ENCODE results near the gene GOLGA6L26.
A peak's percentile ranks its signal among the peaks of the same experiment; 100 is the strongest.
"Not testable (repeated sequence)": the region's sequence is repeated elsewhere in the genome, so short reads cannot be mapped to it uniquely, and the experiment has no call there.

Gene GOLGA6L26, protein sequence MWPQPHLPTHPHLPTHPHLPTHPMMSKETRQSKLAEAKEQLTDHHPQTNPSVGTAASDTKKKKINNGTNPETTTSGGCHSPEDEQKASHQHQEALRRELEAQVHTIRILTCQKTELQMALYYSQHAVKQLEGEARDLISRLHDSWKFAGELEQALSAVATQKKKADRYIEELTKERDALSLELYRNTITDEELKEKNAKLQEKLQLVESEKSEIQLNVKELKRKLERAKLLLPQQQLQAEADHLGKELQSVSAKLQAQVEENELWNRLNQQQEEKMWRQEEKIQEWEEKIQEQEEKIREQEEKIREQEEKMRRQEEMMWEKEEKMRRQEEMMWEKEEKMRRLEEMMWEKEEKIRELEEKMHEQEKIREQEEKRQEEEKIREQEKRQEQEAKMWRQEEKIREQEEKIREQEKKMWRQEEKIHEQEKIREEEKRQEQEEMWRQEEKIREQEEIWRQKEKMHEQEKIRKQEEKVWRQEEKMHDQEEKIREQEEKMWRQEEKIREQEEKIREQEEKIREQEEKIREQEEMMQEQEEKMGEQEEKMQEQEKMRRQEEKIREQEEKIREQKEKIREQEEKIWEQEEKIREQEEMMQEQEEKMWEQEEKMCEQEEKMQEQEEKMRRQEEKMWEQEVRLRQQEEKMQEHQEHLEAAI

DNA sequence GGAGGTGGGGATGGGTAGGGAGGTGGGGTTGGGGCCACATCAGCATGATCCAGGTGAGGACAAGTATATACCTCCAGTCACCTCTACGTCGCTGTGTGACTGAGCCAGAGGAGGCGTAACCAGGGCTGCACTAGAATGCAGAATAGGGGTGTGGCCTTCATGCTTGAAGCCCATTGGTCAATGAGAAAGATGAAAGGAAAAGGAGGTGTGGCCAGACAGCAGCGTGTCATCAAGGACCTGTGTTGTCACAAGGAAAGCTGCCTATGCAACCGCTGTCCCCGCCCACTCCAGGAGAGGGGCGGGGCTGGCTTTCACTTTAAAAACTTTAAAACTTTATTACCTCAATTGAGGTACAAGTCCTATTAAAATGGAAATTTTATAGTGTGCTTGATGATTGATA, at the start of gene GOLGA6L26:
GOLGA6L26 (minus strand) TSS at position 101 of the 400 bp plus-strand sequence; CDS start at position 40, 61 bp downstream.
- not testable (repeated sequence) for DNase-seq

DNA sequence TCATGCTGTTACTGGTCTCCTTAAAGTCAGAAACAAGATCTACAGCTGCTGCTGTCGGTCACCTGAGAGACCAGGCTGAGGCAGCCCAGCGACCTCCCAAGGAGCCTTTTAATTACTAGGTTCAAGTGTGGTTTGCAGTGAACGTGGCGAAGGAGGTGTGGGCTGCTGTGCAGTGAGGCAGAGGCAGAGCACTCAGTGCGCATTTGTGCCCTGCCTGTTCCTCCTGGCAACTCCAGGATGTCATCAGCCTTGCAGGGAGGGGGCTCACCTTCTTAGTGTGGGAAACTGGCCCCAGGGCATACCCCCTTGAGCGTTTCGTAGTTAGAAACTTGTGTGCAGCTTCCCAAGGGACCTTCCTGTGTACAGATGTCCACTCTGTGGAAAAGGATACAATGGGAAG, 47.2 kb upstream of the GOLGA6L26 start:
- not testable (repeated sequence) for DNase-seq

DNA sequence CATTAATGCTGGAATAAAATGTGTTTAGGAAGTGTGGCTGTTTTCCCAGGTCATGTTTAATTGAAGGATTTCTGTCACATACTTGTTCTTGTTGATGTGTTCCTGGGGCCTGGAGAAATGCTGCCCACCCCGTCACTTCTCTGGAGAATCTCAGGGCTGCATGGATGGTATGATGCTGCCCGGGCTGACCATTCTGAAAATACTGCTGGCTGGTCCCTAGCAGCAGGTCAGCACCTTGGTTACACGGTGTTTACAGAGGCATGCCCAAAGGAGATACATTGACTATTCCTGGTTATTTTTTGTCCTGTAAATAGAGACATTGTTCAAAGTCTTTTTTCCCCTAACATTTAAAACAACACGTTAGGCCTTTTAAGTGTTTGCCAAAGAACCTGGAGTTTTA, 46.7 kb upstream of the GOLGA6L26 start:
- not testable (repeated sequence) for DNase-seq

DNA sequence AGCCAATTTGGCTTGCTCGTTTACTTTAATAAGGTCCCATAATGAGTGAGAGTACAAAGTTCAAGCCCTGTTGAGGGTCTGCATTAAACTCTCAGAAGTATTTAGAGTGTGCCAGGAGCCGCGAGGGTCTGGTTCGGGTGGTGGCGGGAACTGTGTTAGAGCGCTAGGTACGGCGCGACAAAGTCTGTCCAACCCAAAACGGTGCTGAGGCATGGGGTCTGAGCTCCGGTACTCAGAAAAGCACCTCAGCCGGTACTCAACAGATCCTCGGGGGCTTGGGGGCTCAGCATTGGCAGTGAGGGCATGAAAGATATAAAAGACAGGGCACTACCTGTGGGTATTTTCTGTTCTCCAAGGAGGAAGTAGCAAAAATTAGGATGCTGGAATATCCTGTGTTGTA, 45.0 kb upstream of the GOLGA6L26 start:
- DNase-seq: not testable (repeated sequence)

DNA sequence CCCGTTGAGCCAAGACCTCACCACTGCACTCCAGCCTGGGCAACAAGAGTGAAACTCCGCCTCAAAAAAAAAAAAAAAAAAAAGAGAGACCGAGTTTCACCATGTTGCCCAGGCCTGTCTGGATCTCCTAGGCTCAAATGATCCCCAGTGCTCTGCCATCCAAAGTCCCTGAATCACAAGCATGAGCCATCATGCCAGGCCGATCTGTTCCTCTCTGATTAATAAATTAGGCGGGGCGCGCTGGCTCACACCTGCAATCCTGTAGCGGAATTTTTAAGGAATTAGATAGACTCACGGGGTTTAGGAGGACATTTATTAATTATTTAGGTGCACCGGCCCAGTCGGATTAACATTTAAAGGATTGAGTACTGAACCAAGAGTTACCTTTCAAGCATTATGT, 40.2 kb upstream of the GOLGA6L26 start:
- DNase-seq: not testable (repeated sequence)

DNA sequence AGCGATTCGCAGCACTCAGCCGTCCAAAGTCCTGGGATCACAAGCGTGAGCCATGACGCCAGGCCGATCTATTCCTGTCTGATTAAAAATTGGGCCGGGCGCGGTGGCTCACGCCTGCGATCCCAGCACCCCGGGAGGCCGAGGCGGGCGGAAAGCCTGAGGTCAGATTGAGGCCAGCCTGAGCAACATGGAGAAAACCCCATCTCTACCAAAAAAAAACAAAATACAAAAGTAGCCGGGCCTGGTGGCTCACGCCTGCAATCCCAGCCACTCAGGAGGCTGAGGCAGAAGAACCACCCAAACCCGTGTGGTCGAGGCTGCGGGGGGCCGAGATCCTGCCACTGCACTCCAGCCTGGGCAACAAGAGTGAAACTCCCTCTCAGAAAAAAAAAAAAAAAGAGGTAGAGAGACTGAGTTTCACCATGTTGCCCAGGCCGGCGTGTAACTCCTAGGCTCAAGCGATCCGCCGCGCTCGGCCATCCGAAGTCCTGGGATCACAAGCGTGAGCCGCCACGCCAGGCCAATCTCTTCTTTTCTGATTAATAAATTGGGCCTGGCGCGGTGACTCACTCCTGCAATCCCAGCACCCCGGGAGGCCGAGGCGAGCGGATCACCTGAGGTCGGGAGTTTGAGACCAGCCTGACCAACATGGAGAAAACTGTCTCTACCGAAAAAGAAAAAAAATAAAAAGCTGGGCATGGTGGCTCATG, 39.0 kb upstream of the GOLGA6L26 start:
- not testable (repeated sequence) for DNase-seq

DNA sequence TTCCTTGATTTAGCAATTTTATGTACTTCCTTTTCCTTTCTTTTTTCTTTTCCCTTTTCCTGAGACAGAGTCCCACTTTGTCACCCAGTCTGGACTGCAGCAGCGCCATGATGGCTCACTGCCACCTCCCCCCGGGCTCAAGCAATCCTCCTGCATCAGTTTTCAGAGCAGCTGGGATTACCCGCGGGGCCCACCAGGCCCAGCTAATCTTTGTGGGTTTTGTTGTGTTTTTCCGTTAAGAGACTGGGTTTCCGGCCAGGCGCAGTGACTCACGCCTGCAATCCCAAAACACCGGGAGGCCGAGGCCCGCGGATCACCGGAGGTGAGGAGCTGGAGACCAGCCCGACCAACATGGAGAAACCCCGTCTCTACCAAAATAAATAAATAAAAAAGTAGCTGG, 38.3 kb upstream of the GOLGA6L26 start:
- no peak for DNase-seq

DNA sequence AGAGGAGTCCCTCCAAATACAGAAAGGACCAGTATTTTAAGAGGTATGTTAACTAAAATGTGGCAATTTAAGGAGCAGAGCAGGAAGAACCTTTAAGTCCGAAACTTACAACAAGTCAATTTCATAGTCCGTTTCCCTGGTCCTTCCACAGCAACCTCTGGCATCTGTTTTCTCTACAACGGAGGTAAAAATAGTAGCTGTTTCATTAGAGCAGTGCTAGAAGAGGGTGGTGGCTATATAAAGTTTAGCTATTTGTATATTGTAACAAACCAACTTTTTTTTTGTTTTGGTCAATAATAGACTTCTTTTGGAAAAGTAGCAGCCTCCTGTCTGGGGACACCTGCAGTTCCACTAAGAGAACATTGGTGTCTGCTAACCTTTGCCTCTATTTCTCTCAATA, 37.9 kb upstream of the GOLGA6L26 start:
- not testable (repeated sequence) for DNase-seq

DNA sequence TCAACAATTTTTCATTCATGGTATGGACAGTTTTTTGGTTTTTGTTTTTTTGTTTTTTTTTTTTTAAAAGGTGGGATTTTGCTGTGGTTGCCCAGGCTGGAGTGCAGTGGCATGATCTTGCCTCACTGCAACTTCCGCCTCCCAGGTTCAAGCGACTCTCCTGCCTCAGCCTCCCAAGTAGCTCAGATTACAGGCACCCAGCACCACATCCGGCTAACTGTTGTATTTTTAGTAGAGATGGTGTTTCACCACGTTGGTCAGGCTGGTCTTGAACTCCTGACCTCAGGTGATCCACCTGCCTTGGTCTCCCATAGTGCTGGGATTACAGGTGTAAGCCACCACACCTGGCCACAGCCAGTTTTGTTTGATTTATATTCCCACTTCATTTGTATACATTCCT, 37.1 kb upstream of the GOLGA6L26 start:
- not testable (repeated sequence) for DNase-seq

DNA sequence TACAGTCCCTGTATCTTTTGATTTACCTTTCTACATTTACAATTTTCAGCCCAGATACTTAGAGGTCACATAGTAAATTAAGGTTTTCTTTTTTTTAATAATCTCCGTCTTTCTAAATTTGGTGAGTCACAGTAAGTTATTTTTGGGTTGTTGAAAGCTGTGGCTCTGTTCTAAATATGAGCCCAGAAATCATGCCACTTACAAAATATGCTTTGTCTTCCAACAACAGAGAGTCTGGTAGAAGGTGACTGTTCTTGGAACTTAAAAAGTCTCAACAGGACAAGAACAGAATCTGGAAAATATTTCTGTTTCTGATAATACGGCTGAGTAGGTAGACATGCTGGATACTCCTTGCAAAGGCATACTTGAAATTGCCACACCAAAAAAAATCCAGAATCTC, 36.6 kb upstream of the GOLGA6L26 start:
- DNase-seq: no peak

DNA sequence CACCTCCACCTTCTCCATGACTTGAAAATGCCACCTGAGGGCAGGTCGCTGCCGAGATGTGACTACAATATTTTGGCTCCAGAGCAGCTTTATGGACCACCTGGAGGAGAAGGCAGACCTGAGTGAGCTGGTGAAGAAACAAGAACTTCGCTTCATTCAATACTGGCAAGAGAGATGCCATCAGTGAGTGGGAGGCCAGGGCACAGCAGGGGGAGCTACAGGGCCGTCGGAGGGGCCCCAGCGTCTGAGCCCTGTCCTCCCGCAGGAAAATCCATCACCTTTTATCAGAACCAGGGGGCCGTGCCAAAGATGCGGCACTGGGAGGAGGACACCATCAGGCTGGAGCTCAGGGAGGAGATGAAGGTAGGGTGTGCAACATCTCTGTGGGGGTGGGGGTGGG, 30.3 kb upstream of the GOLGA6L26 start:
- DNase-seq: not testable (repeated sequence)

DNA sequence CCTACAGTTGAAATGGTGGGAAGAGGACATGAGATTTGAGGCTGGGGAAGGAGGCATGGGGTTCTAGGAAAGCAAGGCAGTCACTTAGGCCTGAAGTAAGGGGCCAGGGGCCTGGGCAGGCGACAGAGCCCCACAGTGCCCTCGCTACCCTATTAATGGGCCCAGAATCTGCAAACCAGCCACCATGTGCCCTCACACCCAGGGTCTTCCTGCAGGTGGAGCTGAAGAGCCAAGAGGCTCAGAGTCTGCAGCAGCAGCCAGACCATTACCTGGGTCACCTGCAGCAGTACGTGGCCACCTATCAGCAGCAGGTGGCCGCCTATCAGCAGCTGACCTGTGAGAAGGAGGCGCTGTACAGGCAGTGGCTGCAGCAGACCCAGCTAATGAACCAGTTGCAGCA, 28.6 kb upstream of the GOLGA6L26 start:
- not testable (repeated sequence) for DNase-seq

DNA sequence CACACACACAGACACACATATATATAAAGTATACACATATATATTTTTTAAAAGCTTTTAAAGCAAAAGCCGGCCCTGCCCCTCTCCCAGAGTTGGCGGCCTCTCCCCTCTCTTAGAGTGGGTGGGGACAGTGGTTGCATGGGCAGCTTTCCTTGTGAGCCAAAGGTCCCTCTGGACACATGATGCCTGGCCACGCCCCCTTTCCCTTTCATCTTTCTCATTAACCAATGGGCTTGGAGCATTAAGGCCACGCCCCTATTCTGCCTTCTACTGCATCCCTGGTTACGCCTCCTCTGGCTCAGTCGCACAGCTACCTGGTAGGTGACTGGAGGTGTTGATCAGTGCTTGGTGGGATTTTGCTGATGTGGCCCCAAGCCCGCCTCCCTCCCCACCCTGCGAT, 20.5 kb upstream of the GOLGA6L26 start, which contains the start of gene GOLGA8S:
GOLGA8S (plus strand) TSS at position 301 of the 400 bp plus-strand sequence; CDS start at position 363, 62 bp downstream.
- not testable (repeated sequence) for DNase-seq

DNA sequence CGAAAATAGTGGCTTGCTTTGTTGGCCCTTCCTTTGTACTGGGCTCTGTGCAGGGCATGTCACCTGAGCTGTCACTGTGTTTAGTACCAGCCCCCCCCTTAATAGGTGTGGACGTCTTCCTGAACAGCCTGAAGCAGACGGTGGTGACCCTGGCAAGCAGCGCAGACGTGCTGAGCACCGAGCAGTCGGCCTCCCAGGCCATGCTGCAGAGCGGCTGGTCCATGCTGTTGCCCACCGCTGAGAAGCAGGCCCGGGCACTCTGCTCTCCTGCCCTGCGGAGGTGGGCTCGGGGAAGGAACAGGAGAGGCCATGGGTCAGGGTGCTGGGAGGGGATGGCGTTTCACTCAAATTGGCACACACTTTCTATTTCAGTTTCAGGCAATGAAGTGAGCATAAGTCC, 22.8 kb downstream of the GOLGA6L26 start:
- DNase-seq: not testable (repeated sequence)

DNA sequence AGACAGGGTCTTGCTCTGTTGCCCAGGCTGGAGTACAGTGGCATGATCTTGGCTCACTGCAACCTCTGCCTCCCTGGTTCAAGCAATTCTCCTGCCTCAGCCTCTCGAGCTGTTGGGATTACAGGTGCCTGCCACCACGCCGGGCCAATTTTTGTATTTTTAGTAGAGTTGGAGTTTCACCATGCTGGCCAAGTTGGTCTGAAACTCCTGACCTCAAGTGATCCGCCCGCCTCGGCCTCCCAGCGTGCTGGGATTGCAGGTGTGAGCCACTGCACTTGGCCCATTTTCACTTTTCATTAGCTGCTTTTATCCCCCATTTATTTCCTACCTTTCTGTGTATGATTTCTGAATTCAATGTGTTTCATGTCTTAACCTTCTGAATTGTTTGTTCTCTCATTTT, 28.1 kb downstream of the GOLGA6L26 start:
- DNase-seq: not testable (repeated sequence)

DNA sequence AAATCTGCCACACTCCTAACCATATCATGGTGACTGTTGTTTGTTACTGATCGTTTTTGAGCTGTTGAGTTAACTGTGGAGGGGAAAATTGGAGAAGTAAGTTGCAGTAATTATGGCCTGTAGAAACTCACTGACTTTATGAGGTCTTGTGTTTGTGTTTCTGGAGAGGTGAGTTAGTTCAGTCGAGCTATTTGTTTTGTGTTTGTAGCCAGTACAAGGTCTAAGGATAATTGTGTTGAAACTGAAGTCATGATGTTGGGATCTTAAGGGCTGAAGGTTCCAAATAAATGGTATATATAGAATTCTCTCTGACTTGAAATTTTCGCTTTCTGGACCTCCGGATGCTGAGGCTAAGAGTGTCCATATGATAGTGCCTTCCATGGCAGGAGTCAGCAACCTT, 29.2 kb downstream of the GOLGA6L26 start:
- DNase-seq: not testable (repeated sequence)

DNA sequence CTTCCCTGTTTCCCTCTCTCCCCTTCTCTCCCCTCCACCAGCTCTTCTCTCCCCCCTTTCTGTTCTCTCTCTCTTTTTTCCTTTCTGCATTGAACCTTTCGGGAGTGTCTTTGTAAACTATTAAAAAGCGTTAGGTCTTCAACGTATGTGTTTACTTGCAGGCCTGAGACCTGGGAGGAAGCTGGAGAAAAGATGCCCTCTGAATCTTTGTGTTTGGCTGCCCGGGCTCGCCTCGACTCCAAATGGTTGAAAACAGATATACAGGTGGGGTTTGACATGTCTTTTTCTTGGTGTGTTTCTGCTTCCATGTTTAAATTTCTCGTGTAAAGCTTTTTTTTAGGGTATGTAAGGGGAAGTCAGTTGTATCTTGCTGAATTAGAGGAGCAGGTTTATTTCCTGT, 29.7 kb downstream of the GOLGA6L26 start:
- not testable (repeated sequence) for DNase-seq

DNA sequence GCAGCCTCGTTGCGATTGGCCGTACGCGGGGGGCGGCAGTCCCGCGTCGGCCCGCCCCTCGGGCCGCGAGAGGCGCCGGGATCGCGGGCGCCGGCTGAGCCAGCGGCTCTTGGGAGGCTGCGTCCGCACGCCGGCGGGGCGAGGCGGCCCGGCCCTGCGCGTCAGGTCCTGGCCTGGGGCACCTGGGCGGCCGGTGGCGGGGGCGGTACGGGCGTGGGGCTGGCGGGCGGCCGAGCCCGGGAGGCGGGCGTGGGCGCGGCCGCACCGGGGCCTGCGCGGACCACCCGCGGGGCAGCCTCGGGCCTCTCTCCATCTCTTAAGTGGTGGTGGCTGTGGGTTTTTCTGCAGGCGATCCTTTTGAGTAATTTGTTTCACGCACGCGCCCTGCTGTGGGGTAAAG, 30.3 kb downstream of the GOLGA6L26 start:
- DNase-seq: peak; percentile 7 to 17

DNA sequence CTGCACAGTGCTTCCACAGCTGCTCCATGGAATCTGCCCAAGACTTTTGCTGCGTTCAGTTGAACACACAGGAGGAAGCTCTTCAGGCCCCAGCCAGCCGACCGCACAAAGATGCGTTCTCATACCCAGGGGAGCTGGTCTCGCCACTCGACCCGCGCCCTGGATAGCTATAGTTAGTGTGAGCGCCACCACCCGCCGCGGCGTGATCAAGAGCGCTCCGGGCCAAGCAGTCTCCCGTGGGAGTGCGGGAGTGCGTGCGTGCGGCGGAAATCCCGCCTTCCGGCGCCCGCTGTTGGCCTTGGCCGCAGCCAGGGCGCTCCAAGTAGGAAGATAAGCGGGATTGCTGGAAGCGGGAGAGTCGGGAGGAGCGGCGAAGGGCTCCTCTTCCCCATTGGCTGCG, 30.8 kb downstream of the GOLGA6L26 start:
- DNase-seq: not testable (repeated sequence)

All from stimulated activated CD4-positive, alpha-beta T cell treated with anti-CD3 and anti-CD28 coated beads, Interleukin-4, amount 100 ng/mL, for 4 hours (primary cell).